Measurements from ENCODE around the gene ELOVL5. TPM values are rescaled to one million over a fixed set of nuclear protein-coding genes. Genes with fewer than 3 reads are reported as not detected.
"Not testable (repeated sequence)": the region's sequence is repeated elsewhere in the genome, so short reads cannot be mapped to it uniquely, and the experiment has no call there.

The ELOVL5 gene
- total and polyA plus RNA-seq, 10 donors, result 48.8 to 113 (median 91.2) TPM

DNA sequence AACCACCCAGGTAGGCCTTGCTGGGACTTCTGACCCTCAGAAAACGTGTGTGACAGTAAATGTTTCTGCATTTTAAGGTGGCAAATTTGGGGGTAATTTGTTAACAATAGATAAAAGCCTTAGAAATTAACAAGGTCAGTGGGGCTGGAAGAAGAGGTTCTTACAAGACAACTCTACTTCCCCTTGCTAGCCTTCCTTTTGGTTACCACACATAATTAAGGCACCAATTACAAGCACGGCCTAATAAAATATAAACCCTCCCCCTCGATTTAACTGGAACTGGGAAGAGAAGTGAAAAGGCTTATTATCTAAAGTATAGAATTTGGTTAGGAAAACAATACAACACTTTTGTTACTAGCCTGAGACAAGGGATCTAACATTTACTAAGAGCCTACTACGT is 38.8 kb downstream of the ELOVL5 start:
- no peaks in the 10 kb centered on the region for H3K9me3 ChIP-seq
- H3K4me3 ChIP-seq, result peak overlapping the region in 1 of 8 donors; percentile 22
- H3K4me1 ChIP-seq, result peaks cover 57 to 87% (median 85%) of the 10 kb centered on the region in 6 donors
- WGBS, 5 donors, result 35 to 56% (median 45%) methylated on average over 4 of the region's 4 CpGs
- intact Hi-C loops (cut with DNase I; ENCODE audit: low total_unique reads), result no loop called here
- no peak for DNase-seq
- no peak for TF ChIP-seq POLR2AphosphoS5 (IDR thresholded peaks at IDR 0.05)
- TF ChIP-seq CTCF (IDR thresholded peaks at IDR 0.05 in 8 of 11, conservative IDR thresholded peaks at IDR 0.05 in 3 of 11), result no peak
- no peak for TF ChIP-seq POLR2A (IDR thresholded peaks at IDR 0.05)
- peak overlapping the region; percentile 16 to 73 (median 58) for H3K27ac ChIP-seq
- H3K36me3 ChIP-seq, result peaks cover 0 to 6% (median 0%) of the 10 kb centered on the region in 6 donors
- no peaks in the 10 kb centered on the region for H3K27me3 ChIP-seq (replicated peaks in 1 of 7)

GRCh38 chr6:53309059-53309900 is 39.5 kb downstream of the ELOVL5 start:
- 47 to 54% (median 52%) methylated on average over 7 of the region's 7 CpGs for WGBS, 5 donors
- intact Hi-C loops (cut with DNase I; ENCODE audit: low total_unique reads), result no loop called here
- Histone ChIP-seq H3K36me3 (peaks cover 0 to 6% (median 0%) of the 10 kb centered on the region in 6 donors), H3K4me3 (peak overlapping the region in 1 of 8 donors; percentile 22), H3K9me3 (no peaks in the 10 kb centered on the region), H3K27me3 (replicated peaks in 1 of 7) (no peaks in the 10 kb centered on the region), H3K27ac (peak overlapping the region; percentile 1 to 73 (median 58)), H3K4me1 (peaks cover 55 to 86% (median 79%) of the 10 kb centered on the region in 6 donors)
- no peak for TF ChIP-seq POLR2A (IDR thresholded peaks at IDR 0.05)
- TF ChIP-seq CTCF (IDR thresholded peaks at IDR 0.05 in 8 of 11, conservative IDR thresholded peaks at IDR 0.05 in 3 of 11), result no peak
- peak in 1 of 3 donors; percentile 21 for TF ChIP-seq POLR2AphosphoS5 (IDR thresholded peaks at IDR 0.05)
- no peak for DNase-seq

GRCh38 chr6:53306819-53307347 is 41.9 kb downstream of the ELOVL5 start:
- no peak for TF ChIP-seq POLR2AphosphoS5 (IDR thresholded peaks at IDR 0.05)
- no peak for TF ChIP-seq CTCF (IDR thresholded peaks at IDR 0.05 in 8 of 11, conservative IDR thresholded peaks at IDR 0.05 in 3 of 11)
- TF ChIP-seq POLR2A (IDR thresholded peaks at IDR 0.05), result no peak
- DNase-seq, result no peak
- Histone ChIP-seq H3K4me3 (no peak overlapping the region), H3K36me3 (peaks cover 0 to 6% (median 0%) of the 10 kb centered on the region in 6 donors), H3K9me3 (no peaks in the 10 kb centered on the region), H3K27me3 (replicated peaks in 1 of 7) (no peaks in the 10 kb centered on the region), H3K4me1 (peaks cover 63 to 86% (median 79%) of the 10 kb centered on the region in 6 donors), H3K27ac (peak overlapping the region in 4 of 8 donors; percentile 6 to 64 (median 47))
- intact Hi-C loops (cut with DNase I; ENCODE audit: low total_unique reads), result no loop called here
- WGBS, 5 donors, result 68 to 80% (median 78%) methylated on average over 1 of the region's 1 CpG

GRCh38 chr6:53306217-53306616 is 42.5 kb downstream of the ELOVL5 start:
- DNase-seq; intact Hi-C loops (cut with DNase I; ENCODE audit: low total_unique reads); H3K36me3 ChIP-seq; H3K4me3 ChIP-seq; H3K27me3 ChIP-seq (replicated peaks in 1 of 7); H3K9me3 ChIP-seq: not testable (repeated sequence)
- H3K4me1 ChIP-seq, result peaks cover 63 to 86% (median 79%) of the 10 kb centered on the region in 6 donors
- 86 to 93% (median 90%) methylated on average over 1 of the region's 1 CpG for WGBS, 5 donors
- peak overlapping the region in 4 of 8 donors; percentile 6 to 64 (median 47) for H3K27ac ChIP-seq

All from spleen (tissue), 11 donors.